ENCODE measurements around the gene ZBTB33.
A peak's percentile ranks its signal among the peaks of the same experiment; 100 is the strongest.

The ZBTB33 gene

DNA sequence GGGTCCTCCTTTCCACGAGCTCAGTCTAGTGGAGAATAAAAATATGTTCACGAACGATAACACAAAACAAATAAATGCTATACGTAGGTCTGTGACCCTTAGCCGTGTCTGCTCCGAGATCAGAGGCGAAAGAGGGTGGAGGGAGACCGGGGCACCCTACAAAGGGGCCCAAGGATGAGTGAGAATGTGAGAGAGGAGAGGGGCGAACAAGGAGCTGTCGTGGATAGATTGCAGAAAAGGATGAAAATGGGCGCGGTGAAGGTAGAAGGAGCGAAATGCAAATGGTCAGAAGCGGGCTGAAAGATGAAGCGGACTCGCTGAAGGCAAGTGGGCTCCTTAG, 6.2 kb upstream of the ZBTB33 start:
- peak overlapping the region; percentile 69 for H3K4me3 ChIP-seq (ENCODE audit: low read length)
- TF ChIP-seq ZNF274 (IDR thresholded peaks at IDR 0.05; ENCODE audit: low read depth, low read length) = no peak

DNA sequence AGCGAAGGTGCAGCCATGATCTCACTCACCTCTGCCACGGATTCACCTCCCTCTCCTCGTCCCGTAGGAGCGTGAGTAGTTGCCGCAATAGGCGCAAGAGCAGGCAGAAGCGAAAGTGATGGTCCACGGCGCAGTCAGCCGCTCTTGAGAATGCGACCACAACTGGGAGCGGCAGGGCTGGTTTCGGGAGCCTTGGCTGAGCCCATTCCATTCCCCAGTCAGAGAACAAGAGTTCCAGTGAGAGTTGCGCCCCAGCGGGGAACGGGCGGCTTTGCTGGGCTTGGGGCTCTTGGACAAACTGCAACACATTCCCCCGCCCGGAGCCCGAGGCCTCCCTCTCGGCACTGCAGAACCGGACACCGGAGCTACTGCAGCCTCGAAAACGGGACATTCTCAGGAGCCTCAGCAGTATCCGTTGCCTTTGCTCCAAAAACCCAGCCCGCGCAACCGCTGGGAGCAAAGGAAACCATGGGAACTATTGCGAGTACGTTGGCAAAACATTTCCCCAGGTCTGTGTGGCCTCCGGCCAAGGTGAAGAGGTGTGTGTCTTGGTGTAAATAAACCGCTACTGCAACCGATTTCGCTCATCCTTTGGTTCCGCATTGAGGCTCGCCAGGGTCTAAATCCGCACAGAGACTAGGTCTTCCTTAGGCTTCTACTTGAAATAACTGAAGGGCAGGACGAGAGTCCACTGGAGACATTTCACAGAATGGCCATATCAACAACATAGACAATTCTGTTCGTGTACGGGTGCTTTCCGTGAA, 5.7 kb upstream of the ZBTB33 start:
- TF ChIP-seq ZNF274 (IDR thresholded peaks at IDR 0.05; ENCODE audit: low read depth, low read length) = no peak
- peak overlapping the region; percentile 69 for H3K4me3 ChIP-seq (ENCODE audit: low read length)

DNA sequence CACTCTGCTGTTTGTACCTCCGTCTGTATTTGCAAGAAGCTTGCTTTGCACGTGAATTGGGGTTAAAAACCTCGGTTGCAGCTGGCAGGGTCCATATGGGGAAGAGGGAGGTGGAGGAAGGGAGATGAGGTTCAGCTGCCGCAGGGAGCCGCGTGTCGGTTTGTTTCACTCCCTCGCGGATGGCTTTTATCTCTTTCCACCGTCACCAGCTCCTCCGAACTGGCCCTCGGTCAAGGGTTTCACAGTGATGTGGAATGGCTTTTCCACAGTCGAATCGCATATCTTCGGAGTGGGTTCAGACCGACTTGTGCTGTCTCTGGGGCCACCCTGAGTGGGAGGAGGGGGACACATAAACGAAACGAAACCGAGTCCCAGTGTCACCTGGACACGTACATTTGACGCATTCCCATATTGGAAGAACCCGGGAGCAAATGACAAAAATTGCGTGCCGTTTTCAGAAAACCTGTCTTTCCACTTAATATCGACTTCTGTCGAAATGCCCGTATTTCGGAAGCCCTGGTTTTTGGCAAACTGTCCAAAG, 929 bp downstream of the ZBTB33 start:
- TF ChIP-seq ZNF274 (IDR thresholded peaks at IDR 0.05; ENCODE audit: low read depth, low read length) = no peak
- peak overlapping the region; percentile 75 for H3K4me3 ChIP-seq (ENCODE audit: low read length)

DNA sequence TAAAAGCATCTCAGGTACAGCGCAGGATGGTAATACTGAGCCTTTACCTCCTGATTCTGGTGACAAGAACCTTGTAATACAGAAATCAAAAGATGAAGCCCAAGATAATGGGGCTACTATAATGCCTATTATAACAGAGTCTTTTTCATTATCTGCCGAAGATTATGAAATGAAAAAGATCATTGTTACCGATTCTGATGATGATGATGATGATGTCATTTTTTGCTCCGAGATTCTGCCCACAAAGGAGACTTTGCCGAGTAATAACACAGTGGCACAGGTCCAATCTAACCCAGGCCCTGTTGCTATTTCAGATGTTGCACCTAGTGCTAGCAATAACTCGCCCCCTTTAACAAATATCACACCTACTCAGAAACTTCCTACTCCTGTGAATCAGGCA, 3.2 kb downstream of the ZBTB33 start:
- no peak for TF ChIP-seq ZNF274 (IDR thresholded peaks at IDR 0.05; ENCODE audit: low read depth, low read length)
- H3K4me3 ChIP-seq (ENCODE audit: low read length) = no peak overlapping the region

DNA sequence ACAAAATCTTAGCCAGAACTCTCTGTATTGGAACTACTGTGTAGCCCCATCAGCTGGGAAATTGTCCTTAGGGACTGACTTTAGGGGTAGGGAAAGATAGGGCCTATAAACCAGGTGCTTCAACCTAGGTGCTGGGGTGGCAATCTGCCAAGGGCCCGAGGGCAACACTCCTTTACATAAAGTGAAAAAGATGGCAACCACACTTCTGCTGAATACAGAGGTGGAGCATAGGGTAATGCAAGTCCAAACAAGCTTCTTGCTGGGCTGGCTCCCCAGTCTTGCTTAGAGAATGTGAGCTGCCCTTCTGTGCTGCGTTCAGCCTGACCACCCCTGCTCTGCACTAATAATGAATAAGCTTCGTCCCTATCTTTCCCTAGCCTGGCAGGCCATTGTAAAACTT, 9.8 kb downstream of the ZBTB33 start:
- TF ChIP-seq ZNF274 (IDR thresholded peaks at IDR 0.05; ENCODE audit: low read depth, low read length) = no peak
- no peak overlapping the region for H3K4me3 ChIP-seq (ENCODE audit: low read length)

DNA sequence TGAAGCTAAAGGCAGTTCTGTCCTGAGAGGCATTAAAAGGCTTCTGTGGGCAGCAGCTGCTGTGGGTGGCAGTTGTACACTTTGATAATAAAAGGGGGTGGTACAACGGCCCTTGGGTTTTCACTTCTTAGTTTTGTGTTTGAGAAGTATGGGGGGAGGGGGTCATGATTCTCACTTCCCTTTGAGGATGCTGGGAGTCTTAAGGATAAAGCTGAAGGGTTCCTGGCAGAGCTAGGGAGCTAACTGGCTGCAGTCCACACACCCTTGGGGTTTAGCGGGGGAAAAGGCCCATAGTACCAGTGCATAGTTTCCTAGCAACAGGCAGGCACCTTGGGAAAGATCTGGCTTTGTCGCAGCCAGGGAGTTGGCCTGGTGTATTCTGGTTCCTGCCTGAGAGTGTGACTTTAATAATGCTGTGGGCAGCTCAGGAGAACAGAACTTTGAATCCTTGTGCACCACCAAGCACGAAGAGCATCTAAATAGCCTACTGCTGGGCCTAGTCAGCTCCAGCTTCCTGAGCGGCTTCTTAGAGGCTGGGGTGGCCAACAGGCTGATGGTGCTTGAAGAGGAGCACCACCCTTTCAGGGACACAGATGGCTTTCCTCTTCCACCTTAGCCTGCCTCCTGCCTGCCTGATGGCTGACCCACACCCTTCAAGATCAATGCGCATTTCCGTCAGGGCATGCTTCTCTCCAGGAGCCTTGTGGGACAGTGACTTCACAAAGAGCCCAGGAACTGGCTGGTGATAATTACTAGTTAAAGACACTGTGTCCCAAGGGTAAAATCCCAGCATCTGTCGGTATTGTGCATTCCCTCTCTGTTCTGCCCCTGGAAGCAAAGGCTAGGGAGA, 12.5 kb downstream of the ZBTB33 start:
- no peak overlapping the region for H3K4me3 ChIP-seq (ENCODE audit: low read length)
- no peak for TF ChIP-seq ZNF274 (IDR thresholded peaks at IDR 0.05; ENCODE audit: low read depth, low read length)

DNA sequence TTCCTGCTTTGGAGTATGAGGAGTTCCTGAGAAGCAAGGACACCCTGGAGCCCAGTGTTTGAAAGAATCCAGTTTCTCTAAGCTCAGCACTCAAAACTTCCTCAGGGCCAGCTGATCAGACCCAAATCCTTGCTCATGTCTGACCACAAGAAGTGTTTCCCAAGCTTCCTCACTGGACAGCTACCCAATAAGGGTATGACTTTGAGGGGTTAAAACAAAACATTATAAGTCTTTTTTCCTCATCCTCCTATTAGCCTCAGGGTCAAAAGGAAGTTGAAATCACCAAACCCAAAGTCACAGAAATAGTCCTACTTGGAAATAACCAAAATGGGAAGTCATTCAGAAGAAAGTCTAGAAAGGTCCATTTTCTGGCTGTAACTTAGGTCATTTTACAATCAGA, 13.7 kb downstream of the ZBTB33 start:
- no peak for TF ChIP-seq ZNF274 (IDR thresholded peaks at IDR 0.05; ENCODE audit: low read depth, low read length)
- no peak overlapping the region for H3K4me3 ChIP-seq (ENCODE audit: low read length)

DNA sequence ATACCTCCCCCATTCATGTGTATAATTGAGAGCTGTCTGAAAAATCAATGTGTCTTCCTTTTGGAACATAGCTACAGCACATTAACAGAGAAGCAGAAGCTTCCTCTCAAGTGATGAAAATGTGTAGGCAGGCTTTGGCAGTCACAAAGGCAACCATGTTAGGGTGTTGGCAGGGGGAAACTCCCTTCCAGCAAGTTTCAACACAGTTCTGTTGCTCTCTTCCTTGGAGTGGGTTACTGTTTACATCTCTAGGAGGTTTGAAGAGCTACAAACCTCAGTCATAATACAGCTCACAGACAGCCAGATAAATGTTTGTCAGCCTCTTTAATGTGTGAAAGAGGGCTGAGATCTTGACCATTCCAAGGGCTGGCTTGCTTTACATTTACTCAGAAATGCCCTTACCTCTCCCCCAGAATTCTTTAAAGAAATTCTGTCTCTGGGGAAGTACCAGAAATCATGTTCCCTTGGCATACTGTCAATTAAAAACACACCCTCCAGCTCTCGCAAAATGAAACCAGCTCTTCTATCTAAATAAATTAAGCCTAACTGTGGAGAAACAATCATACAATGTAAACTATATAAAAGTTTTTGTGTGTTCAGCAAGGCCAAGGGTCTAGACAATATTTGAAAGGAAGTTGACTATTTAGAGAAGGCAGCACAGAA, 18.9 kb downstream of the ZBTB33 start:
- H3K4me3 ChIP-seq (ENCODE audit: low read length) = no peak overlapping the region
- TF ChIP-seq ZNF274 (IDR thresholded peaks at IDR 0.05; ENCODE audit: low read depth, low read length) = no peak

DNA sequence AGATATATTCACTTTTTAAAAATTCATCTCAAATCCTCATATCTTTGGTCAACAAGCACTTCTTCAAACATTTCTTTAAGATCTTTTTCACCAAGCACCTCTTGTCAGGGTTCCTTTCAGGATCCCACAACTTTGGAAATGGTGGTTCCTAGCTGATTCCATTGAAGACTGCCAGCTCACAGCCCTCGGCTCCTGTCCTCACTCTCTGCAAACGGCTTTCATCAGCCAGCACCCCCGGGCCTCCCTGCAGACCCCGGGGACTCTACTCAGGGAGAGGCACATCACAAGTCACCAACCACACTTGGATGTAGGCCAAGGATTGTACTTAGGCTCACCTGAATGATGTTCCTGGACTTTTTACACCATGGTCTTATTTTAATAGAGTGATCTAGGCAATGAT, 20.0 kb downstream of the ZBTB33 start:
- TF ChIP-seq ZNF274 (IDR thresholded peaks at IDR 0.05; ENCODE audit: low read depth, low read length) = no peak
- no peak overlapping the region for H3K4me3 ChIP-seq (ENCODE audit: low read length)

DNA sequence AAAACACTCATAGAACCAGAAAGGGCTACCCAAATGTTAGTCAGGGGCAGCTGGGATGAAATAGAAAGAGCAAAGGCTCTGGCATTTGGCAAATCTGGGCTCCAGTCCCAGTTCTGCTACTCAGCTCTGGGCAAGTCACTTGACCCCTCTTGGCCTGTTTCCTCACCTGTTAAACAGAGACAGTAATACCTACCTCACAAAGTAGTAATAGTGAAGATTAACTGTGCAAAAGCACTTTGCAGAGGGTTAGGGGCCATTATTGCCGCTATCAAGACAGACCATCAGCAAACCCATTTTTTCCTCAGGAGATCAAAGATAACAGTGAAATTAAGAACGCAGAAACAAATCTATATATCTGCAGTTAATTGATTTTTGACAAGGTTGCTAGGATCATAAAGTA, 20.6 kb downstream of the ZBTB33 start:
- H3K4me3 ChIP-seq (ENCODE audit: low read length) = no peak overlapping the region
- TF ChIP-seq ZNF274 (IDR thresholded peaks at IDR 0.05; ENCODE audit: low read depth, low read length) = no peak

DNA sequence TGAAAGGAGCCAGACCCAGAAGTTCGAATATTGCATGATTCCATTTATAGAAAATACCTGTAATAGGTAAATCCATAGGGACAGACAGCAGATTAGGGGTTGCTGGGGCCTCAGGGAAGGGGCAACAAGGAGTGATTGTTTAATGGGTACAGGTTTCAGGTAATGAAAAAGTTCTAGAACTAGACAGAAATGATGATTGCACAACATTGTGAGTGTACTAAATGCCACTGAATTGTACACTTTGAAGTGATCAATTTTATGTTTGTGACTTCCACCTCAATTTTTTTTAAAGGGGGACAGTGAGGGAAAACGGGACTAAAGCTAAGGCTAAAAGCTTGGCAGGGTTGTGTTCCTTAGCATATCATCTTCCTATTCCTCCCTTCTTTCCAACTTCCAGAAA, 23.5 kb downstream of the ZBTB33 start:
- no peak for TF ChIP-seq ZNF274 (IDR thresholded peaks at IDR 0.05; ENCODE audit: low read depth, low read length)
- no peak overlapping the region for H3K4me3 ChIP-seq (ENCODE audit: low read length)

DNA sequence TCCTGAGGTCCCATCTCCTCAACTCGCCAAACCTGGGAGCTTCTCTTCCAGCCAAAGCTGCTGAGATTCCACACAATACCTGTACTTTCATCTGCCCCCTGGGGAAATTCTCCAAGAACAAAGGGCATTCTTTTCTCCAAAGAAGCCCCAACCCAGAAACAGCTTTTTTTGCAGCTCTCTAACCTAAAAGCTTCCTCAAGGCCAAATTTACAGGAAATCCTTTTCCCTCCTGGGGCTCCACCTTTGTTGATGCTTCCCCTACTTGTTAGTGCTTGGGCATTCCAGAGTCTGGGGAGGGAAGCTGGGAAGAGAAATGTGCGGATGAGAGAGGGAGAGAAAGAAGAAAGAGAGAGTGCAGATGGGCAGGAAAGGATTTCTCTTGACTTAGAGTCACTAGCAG, 24.3 kb downstream of the ZBTB33 start:
- TF ChIP-seq ZNF274 (IDR thresholded peaks at IDR 0.05; ENCODE audit: low read depth, low read length) = no peak

DNA sequence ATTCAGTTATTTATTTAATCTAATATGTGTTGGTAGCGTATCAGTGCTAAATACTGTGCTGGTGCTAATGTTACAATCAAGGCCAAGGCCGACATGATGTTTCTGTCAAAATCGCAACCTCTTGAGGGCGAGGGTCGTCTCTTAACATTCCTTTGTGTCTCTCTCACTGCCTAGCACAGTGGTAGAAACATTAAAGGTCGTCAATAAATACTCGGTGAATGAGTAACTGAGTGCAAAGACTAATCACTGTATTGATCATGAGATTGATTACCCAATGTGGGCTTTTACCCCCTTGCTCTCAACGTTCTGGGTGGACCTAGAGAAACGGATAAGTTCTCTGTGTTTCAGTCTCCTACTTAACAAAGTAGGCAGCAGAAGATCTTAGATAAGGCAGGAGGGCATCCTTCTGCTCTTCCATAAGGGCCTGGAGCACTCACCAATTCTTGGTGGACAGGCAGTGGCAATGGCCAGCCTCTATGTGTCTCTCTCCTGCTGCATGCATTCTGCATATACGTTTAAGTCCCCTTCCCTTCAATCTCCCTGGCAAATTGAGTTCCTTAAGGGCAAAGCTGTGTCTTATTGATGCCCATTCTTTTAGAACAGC, 30.5 kb downstream of the ZBTB33 start:
- H3K4me3 ChIP-seq (ENCODE audit: low read length) = no peak overlapping the region
- TF ChIP-seq ZNF274 (IDR thresholded peaks at IDR 0.05; ENCODE audit: low read depth, low read length) = no peak

More for the DNA sequence above, 24.3 kb downstream of the ZBTB33 start:
- H3K4me3 ChIP-seq (ENCODE audit: low read length) = no peak overlapping the region

DNA sequence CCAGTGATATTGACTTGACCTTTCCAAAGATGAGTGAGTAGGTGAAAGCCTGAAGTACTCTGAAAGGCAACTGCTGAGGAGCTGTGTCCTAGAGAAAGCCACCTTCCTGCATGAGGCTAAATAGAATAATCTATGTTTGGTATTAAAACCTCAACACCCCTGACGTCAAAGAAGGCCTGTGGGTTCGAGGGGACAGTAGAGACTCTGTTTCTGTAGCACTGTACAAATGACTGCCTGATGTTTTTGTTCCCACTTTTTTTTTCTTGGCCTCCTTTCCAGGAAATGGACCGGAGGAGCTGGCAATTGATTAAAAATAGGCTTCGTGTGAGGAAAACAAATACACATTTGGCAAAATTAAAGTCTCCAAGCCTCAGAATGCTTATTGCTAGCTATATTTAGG, 31.1 kb downstream of the ZBTB33 start:
- no peak overlapping the region for H3K4me3 ChIP-seq (ENCODE audit: low read length)
- TF ChIP-seq ZNF274 (IDR thresholded peaks at IDR 0.05; ENCODE audit: low read depth, low read length) = no peak
